ENCODE data around the gene RFXANK. TPM values are rescaled to one million over a fixed set of nuclear protein-coding genes. Genes with fewer than 3 reads are reported as not detected.
"Not testable (repeated sequence)": the region's sequence is repeated elsewhere in the genome, so short reads cannot be mapped to it uniquely, and the experiment has no call there.

Gene RFXANK
- total RNA-seq, 1 experiment from 2014 or later, result 87.1 TPM

- peak; percentile 86 for DNase-seq (ENCODE audit: low read depth)
Measured at GRCh38 chr19:19170053-19170872, 21.8 kb upstream of the RFXANK start, which contains the start of gene MEF2B. TSS of gene MEF2B (minus strand) at chr19:19170263. CDS start at chr19:19150735, 19,528 bp downstream.

DNA sequence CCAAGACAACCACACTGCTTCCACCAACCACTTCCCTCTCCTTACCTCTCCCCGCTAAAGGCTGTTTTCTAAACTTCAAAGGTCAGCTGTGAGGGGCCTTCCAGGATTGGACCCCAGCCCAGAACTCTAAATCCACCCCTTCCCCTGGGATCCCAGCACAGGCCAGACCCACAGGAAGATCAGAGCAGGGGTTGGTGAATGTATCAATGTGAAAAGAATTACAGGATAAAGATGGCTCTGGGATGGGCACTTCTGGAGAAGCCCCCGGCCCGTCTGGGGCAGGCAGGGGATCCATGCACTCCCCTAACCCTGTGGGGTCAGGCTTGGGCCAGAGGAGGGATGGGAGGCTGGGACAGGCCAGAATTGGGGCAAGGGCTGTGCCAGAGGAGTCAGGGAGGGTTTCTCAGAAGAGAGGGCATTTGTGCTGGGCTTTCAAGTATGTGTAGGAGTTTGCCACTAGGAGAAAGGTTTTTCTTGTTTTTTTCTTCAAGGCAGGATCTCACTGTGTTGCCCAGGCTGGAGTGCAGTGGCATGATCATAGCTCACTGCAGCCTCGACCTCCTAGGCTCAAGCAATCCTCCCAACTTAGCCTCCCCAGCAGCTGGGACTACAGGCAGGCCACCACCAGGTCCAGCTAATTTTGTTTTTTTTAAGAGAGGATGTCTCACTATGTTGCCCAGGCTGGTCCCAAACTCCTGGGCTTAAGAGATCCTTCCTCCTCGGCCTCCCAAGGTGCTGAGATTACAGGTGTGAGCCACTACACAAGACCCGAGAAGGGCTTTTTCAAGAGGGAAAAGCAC lies 21.0 kb upstream of the RFXANK start:
- no peak for DNase-seq (ENCODE audit: low read depth)

DNA sequence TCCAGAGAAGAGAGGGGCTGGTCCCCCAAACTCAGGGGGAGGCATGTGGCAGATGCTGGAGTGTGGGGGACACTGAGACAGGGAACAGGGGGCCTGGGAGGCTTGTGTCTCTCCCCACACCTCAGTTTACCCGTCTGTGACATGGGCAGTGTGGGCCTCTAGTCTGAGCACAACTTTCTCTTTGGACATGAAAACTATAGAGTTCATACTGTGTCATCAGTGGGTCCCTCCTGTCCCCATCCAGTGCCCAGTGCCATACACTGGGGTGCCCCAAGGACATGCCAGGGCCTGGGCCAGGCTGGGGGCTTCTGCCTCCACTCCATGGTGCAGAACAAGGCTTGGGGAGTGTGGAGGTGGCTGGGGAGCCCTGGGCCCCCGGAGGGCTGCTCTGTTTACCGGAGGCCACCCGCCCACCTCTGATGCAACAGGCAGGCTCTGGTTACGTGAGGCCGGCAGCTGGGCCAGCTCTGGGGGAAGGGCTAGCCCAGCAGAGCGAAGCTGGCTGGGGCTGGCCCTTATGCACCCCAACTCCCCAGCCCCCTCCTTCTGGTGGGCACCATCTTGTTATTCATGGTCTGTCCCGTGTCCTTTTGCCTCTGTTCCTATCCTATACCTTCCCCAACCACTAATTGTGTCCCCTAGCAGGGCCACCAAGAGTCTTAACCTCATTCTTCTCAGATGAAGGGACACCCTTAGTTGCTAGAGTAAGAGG lies 20.1 kb upstream of the RFXANK start:
- DNase-seq (ENCODE audit: low read depth), result peak; percentile 23

DNA sequence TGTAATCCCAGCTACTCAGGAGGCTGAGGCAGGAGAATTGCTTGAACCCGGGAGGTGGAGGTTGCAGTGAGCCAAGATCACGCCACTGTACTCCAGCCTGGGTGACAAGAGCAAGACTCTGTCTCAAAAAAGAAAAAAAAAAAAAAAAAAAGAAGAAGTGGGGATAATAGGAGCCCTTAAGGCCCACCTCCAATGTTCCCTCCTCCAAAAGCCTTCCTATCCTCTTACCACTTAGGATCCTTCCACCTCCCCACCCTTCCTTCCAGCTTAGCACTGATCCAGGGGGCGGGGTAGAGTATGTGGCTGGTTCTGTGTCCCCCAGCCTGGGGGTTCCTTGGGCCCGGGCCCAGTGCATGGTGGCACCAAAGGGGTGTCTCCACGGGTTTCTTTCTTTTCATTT lies 18.8 kb upstream of the RFXANK start:
- not testable (repeated sequence) for DNase-seq (ENCODE audit: low read depth)

DNA sequence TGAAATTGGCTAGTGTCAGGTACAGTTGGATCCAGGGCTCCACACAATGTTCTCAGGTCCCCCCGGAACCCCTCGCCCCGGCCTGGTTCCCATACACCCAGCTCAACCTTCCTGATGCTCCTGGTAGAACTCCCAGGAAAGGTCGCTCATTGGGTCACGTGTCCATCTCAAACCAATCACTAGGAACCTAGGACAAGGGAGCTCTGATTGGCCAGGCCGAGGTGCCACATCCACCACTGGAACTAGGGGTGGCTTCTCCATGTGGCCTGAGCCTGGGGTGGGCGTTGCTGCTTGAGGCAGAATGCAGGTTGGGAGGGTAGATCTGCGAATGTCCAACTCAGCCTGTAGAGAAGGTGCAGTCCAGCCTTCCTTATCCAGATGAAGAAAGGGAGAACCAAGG lies 15.1 kb upstream of the RFXANK start:
- DNase-seq (ENCODE audit: low read depth), result peak; percentile 27

DNA sequence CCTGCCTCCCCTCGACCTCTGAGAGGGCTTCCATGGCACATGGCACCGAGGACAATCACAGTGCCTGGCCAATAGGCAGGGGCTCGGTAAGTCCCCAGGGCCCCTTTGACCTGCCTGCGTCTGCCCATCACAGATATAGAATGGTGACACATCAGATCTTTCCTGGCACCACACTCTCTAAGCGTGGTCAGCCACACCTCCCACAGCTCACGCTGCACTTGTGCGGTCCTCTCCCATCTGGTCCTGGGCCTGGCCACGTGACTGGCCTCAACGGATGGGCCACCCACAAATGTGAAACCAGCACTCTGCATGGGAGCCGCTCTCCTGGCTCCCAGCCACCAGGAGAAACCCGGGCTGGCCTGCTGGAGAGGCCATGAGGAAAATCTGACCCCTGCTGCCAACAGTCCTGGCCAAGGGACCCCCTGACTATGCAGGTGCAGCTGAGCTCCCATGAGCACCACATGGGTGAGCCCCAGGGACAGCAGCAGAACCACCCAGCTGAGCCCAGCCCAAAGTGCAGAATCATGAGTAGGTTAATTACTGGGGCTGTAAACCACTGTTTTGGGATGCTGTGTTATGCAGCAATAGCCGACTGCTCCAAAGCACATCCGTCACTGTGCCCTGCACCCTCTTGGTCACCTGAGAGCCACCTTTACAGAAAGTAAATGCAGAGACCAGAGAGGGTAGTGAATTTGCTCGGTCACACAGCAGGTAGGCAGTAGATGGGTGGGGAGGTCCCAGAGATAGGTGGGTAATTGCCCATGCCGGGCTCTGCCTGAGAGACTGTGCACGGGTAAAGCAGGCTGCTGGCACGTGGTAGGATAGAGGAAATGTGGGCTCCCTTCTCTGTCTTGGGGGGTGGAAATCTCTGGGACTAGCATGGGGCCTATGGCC lies 12.3 kb upstream of the RFXANK start:
- DNase-seq (ENCODE audit: low read depth), result peak; percentile 52

DNA sequence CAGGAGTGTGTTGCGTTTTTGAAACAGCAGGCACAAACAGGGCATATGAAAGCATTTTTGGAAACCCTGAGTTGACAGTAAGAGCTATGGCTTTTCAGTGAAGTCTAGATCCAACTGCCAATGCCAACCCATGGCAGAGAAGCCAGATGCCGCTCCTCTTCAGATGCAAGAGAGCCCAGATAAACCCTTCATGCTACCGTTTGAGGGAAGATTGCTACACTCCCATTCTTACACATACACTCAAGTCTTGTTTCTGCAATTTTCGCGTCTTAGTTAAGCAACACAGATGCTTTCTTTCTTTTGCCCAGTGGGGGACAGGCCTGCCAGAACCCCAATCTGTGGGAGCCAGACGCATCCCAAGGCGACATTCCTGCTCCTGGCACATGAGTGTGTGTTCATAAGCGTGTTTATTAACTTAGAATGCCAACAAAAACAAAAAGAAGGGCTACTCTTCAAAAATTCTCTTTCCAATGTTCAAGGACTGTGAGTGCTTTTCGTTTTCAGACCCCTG lies 10.5 kb upstream of the RFXANK start:
- DNase-seq (ENCODE audit: low read depth), result no peak

DNA sequence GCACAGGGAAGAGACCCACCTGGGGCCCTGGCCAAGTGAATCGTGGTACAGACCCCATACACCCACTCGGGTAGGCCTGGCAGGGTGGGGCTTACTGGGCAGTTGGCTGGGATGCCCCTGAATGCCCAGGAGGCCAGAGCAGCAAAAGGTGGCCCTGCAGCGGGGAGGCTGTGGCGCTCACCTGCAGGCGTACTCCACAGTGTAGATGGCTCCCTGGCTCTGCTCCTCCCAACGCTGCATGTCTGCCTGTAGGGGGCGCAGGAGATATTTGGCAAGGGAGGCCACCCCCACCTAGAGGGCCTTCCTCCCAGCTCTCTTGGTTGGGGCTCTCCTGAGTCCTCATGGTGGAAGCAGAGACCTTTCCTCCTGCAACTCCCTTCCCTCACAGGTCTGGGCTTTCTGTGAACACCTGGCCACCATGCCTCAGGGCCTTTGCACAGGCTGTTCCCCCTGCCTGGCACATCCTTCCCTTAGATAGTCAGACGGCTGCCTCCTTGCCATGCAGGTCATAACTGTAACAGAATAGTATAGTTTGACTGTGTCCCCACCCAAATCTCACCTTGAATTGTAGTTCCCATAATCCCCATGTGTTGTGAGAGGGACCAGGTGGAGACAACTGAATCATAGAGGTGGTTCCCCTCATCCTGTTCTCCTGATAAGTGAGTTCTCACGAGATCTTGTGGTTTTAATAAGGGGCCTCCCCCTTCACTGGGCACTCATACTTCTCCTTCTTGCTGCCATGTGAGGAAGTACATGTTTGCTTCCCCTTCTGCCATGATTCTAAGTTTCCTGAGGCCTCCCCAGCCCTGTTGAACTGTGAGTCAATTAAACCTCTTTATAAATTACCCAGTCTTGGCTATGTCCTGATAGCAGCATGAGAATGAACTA lies 6.0 kb upstream of the RFXANK start:
- peak; percentile 53 for DNase-seq (ENCODE audit: low read depth)

GRCh38 chr19:19186742-19187141 lies 5.3 kb upstream of the RFXANK start:
- DNase-seq (ENCODE audit: low read depth), result no peak

GRCh38 chr19:19191768-19192077 lies 335 bp upstream of the RFXANK start:
- DNase-seq (ENCODE audit: low read depth), result no peak

- no peak for DNase-seq (ENCODE audit: low read depth)
Measured at GRCh38 chr19:19192910-19193423, 909 bp downstream of the RFXANK start.

- DNase-seq (ENCODE audit: low read depth), result no peak
Measured at GRCh38 chr19:19193926-19194325, 1.9 kb downstream of the RFXANK start.

GRCh38 chr19:19201697-19202630 lies 9.9 kb downstream of the RFXANK start:
- DNase-seq (ENCODE audit: low read depth), result no peak

GRCh38 chr19:19202707-19203011 lies 10.6 kb downstream of the RFXANK start:
- no peak for DNase-seq (ENCODE audit: low read depth)

DNA sequence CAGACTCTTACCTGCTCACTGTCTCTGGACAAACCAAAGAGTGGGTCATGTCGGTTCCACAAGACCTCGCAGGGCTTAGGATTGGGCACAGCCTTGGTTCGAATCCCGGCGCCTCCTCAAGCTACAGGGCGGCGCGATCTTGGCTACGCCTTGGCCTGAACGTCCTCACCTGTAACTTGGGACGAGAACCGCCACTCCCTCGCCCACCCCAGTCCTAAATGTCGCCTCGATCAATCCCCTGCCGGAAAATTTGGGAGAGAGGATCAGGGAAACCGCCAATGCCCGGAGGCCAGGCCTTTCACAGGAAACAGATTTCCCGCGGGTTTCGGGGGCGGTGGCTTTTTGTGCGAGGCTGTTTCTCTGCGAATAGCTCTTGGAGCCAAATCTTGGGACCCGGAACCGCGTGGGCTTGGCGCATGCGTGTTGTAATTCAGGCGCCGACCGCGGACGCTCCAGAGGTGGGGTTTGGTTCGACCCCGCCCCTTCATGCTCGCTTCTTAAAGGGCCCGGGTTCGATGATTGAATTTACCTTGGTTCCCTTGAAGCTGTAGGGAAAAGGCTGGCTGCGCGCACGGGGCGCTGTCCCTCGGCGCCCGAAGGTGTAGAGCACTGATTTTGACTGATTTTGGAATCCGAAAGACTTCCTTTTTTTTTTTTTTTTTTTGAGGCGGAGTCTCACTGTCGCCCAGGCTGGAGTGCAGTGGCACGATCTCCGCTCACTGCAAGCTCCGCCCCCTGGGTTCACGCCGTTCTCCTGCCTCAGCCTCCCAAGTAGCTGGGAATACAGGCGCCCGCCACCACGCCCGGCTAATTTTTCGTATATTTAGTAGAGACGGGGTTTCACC lies 11.2 kb downstream of the RFXANK start, which contains the start of gene NR2C2AP:
NR2C2AP (minus strand) TSS at position 403 of the 845 bp plus-strand sequence; CDS start at position 49, 354 bp downstream.
- DNase-seq (ENCODE audit: low read depth), result peak; percentile 96

DNA sequence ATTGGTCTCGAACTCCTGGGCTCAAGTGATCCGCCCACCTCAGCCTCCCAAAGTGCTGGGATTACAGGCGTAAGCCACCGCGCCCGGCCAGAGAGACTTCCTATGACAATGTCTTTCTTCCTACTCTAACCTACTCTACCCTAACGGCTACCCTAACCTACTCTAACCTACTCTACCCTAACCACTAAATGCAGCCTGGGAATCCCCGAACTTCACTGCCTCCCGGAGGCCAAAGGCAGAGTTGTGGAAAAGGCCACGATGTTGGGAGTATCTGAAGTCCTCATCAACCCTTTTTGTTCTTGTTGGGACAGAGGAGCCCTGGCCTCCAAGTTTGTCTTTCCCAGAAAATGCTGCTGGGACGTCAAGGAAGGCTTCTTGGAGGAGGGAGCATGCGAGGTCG lies 12.1 kb downstream of the RFXANK start:
- no peak for DNase-seq (ENCODE audit: low read depth)
